Activated CD4-positive, alpha-beta T cell treated with anti-CD3 and anti-CD28 coated beads for 24 hours (primary cell): Measurements from ENCODE around the gene NAGS.
"Not testable (repeated sequence)": the region's sequence is repeated elsewhere in the genome, so short reads cannot be mapped to it uniquely, and the experiment has no call there.

Experiments
- DNase-seq, 2 donors: peaks; one replicate each; pipeline ENCODE4 v3.0.0-alpha.2; 2020; ENCODE audit warnings: low read depth in 2 of 2

NAGS gene

DNA sequence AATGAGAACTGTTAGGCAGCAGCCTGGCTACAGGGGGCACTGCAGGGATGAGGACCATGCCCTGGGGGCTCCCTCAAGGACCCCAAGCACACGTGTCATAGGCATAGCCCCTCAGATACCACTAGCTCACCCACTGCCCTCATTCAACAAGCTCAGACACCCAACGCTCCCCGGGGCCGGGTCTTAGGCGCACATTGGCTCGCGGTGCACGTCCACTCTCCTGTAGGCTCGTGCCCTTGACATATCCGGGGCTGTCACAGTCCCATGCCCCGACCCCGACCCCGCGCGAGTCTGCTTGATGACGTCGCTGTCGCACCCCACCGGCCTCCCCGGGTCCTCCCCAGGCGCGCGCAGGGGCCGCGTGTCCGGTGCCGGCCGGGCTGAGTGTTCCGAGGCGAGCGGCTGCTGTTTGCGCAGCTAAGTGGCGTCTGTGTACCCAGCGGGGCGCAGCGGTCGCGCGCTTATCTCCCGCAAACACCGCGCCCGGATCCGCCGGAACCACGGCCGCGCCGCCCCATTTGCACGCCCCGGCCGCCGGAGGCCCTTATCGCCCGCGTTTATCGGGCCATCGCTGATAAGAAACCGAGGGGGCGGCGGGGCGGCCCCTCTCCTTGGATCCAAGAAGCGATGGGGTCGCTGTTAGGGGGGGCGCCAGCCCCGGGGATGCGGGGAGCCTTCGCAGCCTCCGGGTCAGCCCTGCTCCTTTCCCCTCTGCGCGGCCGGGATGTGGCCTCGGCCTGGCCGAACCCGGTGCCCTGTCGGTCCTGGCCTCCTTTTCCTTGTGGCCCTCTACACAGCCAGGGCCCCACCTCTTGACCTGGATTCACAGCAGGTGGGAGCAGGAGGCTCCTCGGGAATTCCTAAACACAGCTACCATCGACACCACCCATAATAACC, 20.7 kb upstream of the NAGS start:
- DNase-seq, result no peak

DNA sequence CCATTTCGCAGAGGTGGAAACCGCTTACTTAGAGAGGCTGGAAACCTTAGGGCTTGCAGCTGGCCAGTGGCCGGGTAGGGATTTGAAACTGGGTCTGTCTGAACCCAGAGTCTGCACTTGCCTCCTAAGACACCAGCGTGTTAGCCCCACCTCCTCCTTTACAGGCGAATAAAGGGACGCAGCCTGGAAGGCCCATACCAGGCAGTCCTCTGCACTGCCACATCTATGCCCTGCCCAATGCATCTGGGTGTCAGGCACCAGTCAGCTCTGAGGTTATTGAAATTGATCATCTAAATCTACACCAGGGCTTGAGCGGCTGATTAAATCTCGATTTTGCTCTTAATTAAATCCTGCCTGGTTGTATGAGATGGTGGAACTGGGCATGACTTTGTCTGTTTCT, 19.9 kb upstream of the NAGS start:
- no peak for DNase-seq

GRCh38 chr17:43986225-43986981, 18.0 kb upstream of the NAGS start:
- no peak for DNase-seq

DNA sequence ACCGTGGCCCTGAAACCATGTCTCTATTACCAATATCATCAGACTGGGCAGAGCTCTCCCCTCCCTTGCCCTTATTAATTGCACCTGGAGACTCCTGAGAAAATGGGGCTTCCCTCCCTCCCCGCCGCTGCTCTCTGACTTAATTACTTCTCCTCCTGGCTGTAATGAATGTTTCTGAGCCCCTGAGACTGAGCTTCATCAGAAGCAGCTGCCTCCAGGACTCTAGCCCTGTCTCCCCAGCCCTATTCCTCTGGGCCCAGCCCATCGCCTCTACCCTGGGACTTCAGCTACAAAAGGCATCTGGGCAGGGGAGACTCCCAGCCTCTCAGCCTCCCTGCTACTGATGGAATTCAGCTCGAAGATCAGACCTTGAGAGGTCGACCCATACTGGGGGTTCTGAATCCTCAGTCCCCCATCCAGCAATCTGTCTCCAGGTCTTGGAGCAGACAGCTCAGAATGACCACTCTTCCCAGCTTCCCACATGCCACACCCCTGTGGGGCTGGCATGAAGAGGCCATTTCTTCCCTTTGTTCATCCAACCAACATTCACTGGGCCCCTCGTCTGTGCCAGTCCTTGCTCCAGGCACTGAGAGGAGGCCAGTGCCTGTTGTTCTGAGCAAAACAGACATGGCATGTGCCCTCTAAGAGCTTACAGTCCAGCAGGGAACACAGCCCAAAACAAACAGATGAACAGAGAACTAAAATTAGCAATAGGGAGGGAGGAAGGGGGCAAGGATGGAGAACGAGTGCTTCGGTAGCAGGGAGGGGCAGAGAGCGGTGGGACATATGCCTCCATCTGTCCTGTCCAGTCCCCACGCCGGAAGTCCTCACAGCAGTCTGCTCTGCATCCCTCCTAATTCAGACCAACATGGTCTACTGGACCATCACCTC, 17.0 kb upstream of the NAGS start:
- DNase-seq, result no peak

DNA sequence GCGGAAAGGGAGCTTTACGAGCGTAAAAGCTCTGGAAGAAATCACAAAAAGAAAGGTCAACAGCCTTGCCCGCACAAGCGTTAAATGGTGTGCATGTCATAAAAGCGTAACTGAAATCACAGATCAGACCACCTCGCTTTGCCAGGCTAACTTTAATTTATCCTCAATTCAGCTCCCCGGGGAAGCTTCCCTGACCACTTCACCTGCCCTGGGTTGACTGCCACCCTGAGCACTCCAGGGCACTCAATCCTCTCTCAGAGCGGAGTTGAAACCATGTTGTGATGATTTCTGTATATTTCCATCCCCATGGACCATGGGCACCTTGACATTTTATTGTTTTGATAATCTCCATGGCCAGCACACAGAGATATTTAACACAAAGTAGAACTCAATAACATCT, 16.1 kb upstream of the NAGS start:
- no peak for DNase-seq

DNA sequence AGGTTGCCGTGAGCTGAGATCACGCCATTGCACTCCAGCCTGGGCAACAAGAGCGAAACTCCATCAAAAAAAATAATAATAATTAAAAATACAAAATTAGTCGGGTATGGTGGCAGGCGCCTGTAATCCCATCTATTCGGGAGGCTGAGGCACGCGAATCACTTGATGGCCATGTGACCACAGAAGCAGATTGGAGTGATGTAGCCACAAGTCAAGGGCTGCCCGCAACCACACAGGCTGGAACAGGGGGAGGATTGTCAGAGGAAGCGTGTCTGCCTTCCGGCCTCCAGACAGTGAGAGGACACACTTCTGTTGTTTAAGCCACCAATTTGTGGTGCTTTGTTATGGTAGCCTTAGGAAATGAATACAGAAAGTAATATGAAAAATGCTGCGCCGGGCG, 11.8 kb upstream of the NAGS start:
- no peak for DNase-seq

DNA sequence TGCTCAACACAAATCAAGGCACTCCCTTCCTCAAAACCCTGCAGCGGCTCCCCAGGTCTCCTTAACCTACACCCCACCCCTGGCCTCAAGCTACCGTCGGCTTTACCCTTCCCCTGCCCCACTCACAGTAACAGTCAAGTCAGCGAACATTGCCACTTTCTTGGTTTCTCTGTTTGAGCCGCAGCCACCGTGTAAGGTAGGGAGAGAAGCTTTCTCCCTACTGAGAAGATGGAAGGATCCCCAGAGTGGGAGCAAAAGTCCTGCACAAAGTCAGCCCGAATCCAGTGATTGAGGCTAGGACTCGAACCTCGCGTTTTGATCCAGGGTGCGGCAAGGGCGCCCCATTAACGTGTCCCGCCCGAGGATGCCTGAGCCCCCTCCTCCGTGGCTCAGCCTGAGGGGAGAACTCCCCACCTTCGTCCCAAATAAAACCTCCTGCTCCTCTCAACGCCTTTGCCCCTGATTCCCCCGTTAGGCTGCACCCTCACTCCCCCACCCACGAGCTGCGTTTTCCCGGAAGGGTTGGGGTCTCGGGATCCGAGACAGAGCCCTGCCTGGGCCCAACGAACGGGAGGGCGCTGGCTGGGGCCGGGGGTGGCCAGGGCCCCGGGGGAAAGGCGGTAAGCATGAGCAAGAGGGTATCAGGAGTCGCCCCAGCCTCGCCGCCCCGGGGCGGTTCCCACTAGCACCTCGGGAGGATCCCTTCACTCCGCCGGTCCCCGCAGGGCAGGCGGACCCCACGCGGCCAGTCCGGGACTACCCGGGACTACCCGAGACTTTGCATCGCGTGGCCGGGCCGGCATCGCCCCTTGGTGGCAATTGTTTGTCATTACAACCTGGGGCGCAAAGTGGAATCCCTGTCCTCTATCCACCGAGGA, 9.9 kb upstream of the NAGS start:
- peak; percentile 41 to 61 for DNase-seq

DNA sequence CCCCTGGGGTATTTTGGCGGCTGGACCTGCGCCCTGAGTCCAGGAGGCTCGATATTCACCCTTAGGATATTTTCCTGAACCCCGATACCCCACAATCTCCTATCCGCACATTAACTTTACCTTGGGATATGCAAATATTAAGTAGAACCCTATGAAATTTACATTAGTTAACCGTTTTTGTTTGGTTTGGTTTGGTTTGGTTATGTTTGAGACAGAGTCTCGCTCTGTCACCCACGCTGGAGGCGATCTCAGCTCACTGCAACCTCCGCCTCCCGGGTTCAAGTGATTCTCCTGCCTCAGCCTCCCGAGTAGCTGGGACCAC, 9.3 kb upstream of the NAGS start:
- no peak for DNase-seq

- DNase-seq, result not testable (repeated sequence)
These were observed 7.2 kb upstream of the NAGS start for GRCh38 chr17:43997180-43997579.

- no peak for DNase-seq
These were observed 5.9 kb upstream of the NAGS start for GRCh38 chr17:43998552-43998951.

GRCh38 chr17:43999024-43999423, 5.4 kb upstream of the NAGS start:
- no peak for DNase-seq

GRCh38 chr17:44000141-44000860, 4.1 kb upstream of the NAGS start:
- DNase-seq, result no peak

DNA sequence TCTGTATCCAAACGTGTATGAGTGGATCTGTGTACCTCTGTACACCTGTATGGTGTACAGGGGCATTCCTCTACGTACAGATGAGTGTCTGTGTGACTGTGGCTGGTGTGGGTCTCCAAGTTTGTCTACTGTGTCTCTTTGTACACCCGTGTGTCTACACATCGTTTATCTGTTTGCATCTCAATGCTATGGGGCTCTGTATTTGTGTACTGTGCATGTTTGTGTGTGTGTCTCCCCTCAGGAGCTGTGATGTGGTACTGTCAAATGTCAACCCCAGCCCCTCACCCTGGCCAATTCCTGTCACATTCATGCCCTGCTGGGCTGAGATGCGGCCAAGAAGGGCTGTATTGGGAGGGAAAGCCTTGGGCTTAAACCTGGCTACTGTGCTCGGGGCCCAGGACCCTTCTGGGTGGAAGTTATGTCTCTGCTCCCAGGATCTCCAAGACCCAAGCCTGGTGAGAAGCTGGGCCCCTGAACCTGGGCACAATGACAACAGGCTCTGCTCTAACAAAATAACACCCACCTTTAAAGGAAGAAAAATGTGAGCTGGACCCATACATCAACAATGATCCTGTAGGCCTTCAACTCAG, 3.5 kb upstream of the NAGS start:
- no peak for DNase-seq

- no peak for DNase-seq
These were observed 2.9 kb upstream of the NAGS start for GRCh38 chr17:44001461-44001920.

DNA sequence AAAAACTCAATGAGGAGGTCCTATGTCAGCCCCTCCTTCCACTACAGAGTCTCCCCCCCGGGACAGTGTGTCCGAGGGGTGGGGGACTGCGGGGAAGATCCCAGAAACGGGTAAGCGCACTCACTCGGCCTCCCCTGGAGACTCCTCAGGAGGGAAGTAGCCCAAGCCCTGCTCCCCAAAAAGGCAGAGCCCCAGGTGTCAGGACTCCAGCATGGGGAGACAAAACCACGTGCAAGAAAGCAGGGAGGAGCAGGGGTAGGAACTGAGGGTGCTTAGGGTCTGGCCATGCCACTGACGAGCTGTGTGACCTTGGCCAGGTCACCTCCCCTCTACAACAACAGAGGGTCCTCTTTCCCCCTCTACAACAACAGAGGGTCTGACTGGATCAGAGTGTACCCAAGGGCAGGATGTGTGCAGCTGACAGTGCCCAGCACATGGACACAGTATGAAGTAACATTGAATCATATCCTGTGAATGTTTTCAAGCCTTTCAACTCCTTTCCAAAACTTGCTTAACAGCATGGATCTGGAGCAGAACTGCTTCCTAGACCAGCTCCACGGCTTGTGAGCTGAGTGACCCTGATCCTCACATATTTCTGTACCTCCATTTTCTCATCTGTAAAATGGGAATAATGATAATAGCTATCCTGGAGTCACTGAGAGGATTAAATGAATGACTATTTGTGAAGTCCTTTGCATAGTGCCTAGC, 2.1 kb upstream of the NAGS start:
- no peak for DNase-seq

DNA sequence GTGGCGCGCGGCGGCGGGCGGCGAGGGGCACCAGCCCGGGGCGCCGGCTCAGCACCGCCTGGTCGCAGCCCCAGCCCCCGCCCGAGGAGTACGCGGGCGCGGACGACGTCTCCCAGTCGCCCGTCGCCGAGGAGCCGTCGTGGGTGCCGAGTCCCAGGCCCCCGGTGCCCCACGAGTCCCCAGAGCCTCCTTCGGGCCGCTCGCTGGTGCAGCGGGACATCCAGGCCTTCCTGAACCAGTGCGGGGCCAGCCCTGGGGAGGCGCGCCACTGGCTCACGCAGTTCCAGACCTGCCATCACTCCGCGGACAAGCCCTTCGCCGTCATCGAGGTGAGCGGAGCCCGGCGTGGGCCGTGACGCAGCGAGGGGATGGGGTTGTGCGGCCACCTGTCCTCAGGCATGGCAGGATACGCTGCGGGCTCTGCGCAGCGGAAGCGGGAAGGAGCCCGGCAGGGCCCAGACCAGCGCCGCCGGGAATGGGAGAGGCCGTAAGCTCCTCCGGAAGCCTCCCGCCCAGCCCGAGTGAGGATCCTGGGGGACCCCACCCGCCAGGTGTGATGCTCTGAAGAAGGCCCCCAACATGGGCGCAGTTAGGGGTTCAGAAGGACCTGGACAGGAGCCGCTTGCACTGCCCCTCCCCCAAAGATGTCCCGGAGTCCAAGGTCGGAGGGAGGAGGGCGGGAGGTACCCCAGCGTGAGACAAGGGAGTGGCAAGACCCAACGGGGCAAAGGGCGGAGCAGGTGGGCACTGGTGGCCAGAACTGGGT, 522 bp downstream of the NAGS start:
- DNase-seq, result no peak

GRCh38 chr17:44005527-44006271, 1.3 kb downstream of the NAGS start:
- no peak for DNase-seq

GRCh38 chr17:44006272-44006597, 1.8 kb downstream of the NAGS start:
- no peak for DNase-seq
